ENCODE results near the gene RCAN2.

RCAN2 gene

DNA sequence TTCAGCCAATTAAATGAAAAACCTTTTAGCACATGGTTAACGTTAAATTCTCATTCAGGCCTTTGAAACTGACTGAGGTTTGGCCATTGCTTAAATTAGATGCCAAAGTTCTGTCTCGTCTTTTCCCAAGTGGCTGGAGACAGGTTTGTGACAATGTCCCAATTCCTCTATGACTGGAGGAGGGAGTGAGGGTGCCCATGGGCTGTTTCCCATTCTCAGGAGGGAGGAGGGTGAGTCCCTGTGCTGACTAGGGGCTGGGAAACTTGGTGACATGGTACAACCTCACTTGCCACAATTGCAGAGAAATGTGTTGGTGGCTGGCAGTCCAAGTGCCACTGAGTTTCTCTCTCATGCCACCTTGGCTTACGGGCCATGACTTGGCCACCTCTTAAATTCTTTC, 256.5 kb downstream of the RCAN2 start:
- TF ChIP-seq, protein P1, sequence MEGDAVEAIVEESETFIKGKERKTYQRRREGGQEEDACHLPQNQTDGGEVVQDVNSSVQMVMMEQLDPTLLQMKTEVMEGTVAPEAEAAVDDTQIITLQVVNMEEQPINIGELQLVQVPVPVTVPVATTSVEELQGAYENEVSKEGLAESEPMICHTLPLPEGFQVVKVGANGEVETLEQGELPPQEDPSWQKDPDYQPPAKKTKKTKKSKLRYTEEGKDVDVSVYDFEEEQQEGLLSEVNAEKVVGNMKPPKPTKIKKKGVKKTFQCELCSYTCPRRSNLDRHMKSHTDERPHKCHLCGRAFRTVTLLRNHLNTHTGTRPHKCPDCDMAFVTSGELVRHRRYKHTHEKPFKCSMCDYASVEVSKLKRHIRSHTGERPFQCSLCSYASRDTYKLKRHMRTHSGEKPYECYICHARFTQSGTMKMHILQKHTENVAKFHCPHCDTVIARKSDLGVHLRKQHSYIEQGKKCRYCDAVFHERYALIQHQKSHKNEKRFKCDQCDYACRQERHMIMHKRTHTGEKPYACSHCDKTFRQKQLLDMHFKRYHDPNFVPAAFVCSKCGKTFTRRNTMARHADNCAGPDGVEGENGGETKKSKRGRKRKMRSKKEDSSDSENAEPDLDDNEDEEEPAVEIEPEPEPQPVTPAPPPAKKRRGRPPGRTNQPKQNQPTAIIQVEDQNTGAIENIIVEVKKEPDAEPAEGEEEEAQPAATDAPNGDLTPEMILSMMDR (IDR thresholded peaks at IDR 0.05; ENCODE audit: poor library complexity, severe bottlenecking) = no peak
- ATAC-seq (ENCODE audit: low read depth) = no peak
- no peak overlapping the region for H3K4me3 ChIP-seq (ENCODE audit: severe bottlenecking)
- peaks cover 9% of the 10 kb centered on the region for H3K27me3 ChIP-seq (ENCODE audit: insufficient read depth, poor library complexity, severe bottlenecking)
- DNase-seq (ENCODE audit: low spot score) = no peak
- H3K36me3 ChIP-seq (ENCODE audit: low read depth) = no peaks in the 10 kb centered on the region
- no peak overlapping the region for H3K27ac ChIP-seq (ENCODE audit: poor library complexity, severe bottlenecking)
- no peaks in the 10 kb centered on the region for H3K4me1 ChIP-seq (ENCODE audit: insufficient read depth, poor library complexity, severe bottlenecking)
- H3K9me3 ChIP-seq (ENCODE audit: severe bottlenecking) = no peaks in the 10 kb centered on the region

DNA sequence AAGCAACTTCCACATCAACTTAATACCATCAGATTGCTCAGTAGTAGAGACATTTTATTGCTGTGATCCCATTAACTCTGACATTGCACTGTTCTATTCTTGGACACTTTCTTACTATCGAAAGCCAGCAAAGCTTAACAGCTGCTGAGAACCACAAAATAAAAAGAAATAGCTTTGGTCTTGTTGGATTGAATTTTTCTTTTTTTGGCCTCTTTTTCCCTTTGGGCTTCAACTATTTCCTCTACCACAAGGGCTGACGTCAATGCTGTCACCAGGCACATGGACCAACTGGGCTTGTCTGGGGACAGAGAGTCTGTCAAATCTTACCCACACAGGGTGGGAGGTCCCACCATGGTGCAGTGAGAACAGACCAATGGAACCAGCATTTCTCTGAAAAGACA, 257.1 kb downstream of the RCAN2 start:
- Histone ChIP-seq H3K27ac (ENCODE audit: poor library complexity, severe bottlenecking) (no peak overlapping the region), H3K4me1 (ENCODE audit: insufficient read depth, poor library complexity, severe bottlenecking) (no peaks in the 10 kb centered on the region), H3K4me3 (ENCODE audit: severe bottlenecking) (no peak overlapping the region), H3K36me3 (ENCODE audit: low read depth) (no peaks in the 10 kb centered on the region), H3K9me3 (ENCODE audit: severe bottlenecking) (no peaks in the 10 kb centered on the region), H3K27me3 (ENCODE audit: insufficient read depth, poor library complexity, severe bottlenecking) (peaks cover 9% of the 10 kb centered on the region)
- TF ChIP-seq, protein P1 (IDR thresholded peaks at IDR 0.05; ENCODE audit: poor library complexity, severe bottlenecking) = no peak
- DNase-seq (ENCODE audit: low spot score) = no peak
- ATAC-seq (ENCODE audit: low read depth) = no peak

DNA sequence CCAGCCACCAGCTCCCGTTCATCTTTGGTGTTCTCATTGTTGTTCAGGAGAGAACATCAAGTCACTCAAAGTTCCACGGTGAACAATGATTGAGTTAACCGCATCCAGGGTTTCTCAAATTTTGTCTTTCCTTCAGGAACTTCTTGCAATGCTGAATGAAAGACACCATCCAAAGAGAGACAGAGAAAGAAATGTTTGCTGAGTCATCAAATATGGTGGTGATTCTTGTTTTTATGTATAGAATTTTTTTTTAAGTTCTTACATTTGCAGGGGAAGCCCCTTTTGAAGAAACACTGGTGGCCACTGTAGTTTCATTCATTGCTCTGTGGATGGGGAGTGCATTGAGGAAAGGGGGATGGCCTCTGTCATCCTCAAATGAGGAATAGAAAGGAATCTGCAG, 258.1 kb downstream of the RCAN2 start:
- Histone ChIP-seq H3K9me3 (ENCODE audit: severe bottlenecking) (no peaks in the 10 kb centered on the region), H3K4me1 (ENCODE audit: insufficient read depth, poor library complexity, severe bottlenecking) (no peaks in the 10 kb centered on the region), H3K27me3 (ENCODE audit: insufficient read depth, poor library complexity, severe bottlenecking) (peaks cover 9% of the 10 kb centered on the region), H3K27ac (ENCODE audit: poor library complexity, severe bottlenecking) (no peak overlapping the region), H3K36me3 (ENCODE audit: low read depth) (no peaks in the 10 kb centered on the region), H3K4me3 (ENCODE audit: severe bottlenecking) (no peak overlapping the region)
- DNase-seq (ENCODE audit: low spot score) (no peak), ATAC-seq (ENCODE audit: low read depth) (no peak)
- TF ChIP-seq, protein P1 (IDR thresholded peaks at IDR 0.05; ENCODE audit: poor library complexity, severe bottlenecking) = no peak

DNA sequence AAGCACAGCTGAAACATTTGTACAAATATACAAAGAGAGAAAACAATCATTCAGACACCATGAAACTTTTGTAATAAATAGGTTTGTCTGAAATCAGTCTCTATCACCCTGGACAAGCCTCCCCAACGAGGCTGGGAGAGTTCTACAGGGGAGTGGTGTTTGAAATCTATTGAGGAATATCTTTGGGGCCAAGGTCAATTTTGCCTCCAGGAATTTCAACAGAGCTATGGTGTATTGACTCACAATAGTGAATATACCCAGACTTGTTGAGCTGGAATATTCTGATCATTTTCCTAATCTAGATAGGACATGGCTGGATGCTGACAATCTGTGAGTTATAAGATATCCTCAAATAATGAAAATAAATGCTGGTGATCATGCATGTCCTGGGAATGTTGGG, 269.0 kb downstream of the RCAN2 start:
- H3K27me3 ChIP-seq (ENCODE audit: insufficient read depth, poor library complexity, severe bottlenecking) = no peaks in the 10 kb centered on the region
- no peak for DNase-seq (ENCODE audit: low spot score)
- H3K9me3 ChIP-seq (ENCODE audit: severe bottlenecking) = no peaks in the 10 kb centered on the region

DNA sequence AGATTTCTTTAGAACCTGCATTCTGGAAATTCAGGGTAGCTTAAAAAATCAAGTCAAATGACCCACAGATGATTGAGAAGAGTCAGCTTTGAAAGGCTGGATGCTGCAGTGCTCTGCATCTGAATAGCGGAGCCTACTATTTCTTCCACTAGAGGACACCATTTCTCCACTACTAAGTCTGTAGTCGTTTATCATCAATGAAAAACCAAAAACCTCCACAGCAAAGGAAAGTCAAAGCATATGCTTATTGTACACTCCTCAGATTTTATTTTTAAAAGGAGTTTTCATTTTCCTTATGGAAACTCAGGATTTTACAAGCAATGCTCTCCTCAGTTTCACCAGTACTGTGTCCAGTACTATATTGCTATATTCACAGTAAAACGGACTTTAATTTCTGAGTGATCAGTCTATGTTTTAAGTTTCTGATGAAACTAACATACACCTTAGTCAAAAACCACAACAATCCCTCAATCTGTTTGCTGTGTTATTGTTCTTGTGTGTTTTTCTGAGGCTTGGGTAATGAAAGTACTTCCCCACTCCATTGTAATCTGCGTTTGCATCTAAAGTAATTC, 269.9 kb downstream of the RCAN2 start:
- Histone ChIP-seq H3K27me3 (ENCODE audit: insufficient read depth, poor library complexity, severe bottlenecking) (no peaks in the 10 kb centered on the region), H3K27ac (ENCODE audit: poor library complexity, severe bottlenecking) (no peak overlapping the region), H3K4me3 (ENCODE audit: severe bottlenecking) (no peak overlapping the region), H3K9me3 (ENCODE audit: severe bottlenecking) (no peaks in the 10 kb centered on the region), H3K36me3 (ENCODE audit: low read depth) (no peaks in the 10 kb centered on the region), H3K4me1 (ENCODE audit: insufficient read depth, poor library complexity, severe bottlenecking) (no peaks in the 10 kb centered on the region)
- TF ChIP-seq, protein P1 (IDR thresholded peaks at IDR 0.05; ENCODE audit: poor library complexity, severe bottlenecking) = peak; percentile 82
- DNase-seq (ENCODE audit: low spot score) (no peak), ATAC-seq (ENCODE audit: low read depth) (peak; percentile 73; the same call in 2 of the 3 replicates)

More for the DNA sequence above, 269.0 kb downstream of the RCAN2 start:
- no peak overlapping the region for H3K27ac ChIP-seq (ENCODE audit: poor library complexity, severe bottlenecking)
- no peaks in the 10 kb centered on the region for H3K36me3 ChIP-seq (ENCODE audit: low read depth)
- H3K4me3 ChIP-seq (ENCODE audit: severe bottlenecking) = no peak overlapping the region
- TF ChIP-seq, protein P1 (IDR thresholded peaks at IDR 0.05; ENCODE audit: poor library complexity, severe bottlenecking) = no peak
- no peak for ATAC-seq (ENCODE audit: low read depth)
- H3K4me1 ChIP-seq (ENCODE audit: insufficient read depth, poor library complexity, severe bottlenecking) = no peaks in the 10 kb centered on the region

Data from RWPE2 (cell line).